GM18867 (cell line): ENCODE data around the gene OR8A1.

ENCODE experiments used
- ATAC-seq: cut with Tn5 transposase; IDR thresholded peaks from one replicate; pipeline ENCODE4 v1.9.1; 2021; ENCODE audit warnings: mild to moderate bottlenecking, moderate library complexity; ENCODE audit not compliant: unreplicated experiment

Gene OR8A1

DNA sequence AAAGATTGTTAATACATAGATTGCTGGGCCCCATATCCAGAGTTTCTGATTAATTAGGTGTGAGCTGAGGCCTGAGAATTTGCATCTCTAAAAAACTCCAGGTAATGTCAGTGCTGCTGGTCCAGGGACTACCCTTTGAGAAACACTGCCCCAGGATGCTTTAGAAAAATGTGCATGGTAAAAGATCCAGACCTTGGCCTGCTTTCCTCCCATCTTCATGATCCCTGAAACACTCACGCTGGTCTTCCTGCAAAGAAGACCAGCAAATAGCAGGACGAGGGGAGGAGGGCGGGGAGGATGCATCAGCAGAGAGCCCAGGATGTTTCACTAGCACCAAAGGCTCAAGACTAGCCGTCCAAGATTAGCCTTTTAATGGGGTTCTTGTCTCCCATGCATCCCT lies at the start of gene OR8A1:
OR8A1 (plus strand) TSS at position 301 of the 400 bp plus-strand sequence. CDS start 123 bp downstream, outside the sequence.
- ATAC-seq, result no peak

GRCh38 chr11:124520550-124520854 lies 49.3 kb upstream of the OR8A1 start:
- no peak for ATAC-seq

DNA sequence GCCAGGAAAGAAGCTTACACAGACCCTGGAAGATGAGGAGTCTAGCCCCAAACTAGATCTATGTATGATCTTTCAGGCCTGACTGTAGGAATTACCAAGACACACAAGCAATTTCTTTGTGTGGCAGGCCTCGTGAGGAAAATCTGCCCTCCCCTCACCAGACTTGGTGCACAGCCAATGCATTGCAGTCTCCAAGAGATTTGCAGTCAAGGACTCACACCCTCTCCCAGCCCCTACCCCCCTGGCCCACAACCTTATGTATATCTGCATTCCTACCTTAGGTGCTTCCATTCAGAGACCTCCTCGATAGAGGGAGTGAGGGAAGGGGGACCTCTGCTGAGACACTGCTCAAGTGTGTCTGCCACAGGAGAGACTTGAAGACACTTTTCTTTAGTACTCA lies 36.2 kb upstream of the OR8A1 start:
- ATAC-seq, result no peak

GRCh38 chr11:124534051-124534450 lies 35.7 kb upstream of the OR8A1 start:
- no peak for ATAC-seq

DNA sequence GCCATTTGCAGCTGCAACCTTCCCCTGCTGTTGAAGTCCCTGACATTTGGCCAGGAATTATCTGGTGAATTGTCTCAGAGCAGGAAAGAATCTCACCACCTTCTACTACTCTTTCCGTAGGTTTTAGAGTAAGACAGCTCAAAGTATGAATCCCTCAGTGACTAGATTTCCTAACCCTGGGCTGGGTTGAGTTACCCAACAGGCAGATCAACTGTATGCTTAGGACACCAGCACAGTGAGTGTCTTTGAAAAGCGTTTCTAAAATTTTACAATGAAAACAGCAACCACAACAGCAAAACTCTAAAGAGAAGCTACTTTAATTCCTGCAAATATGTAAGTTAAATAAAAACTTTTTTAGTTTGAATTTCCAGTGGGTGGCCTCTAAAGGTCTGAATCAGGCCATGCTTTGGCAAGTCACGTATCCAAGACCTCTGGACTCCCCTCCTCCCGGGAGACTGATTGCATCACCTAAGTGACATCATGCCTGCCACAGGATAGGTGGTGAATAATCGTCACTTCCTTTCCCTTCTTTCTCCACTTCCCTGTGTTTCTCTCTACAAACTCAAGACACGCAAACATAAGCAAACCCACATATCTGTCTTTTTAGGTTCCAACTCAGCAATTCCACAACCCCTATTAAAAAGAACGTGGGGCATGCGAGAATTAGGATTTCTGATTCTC lies 34.1 kb upstream of the OR8A1 start:
- ATAC-seq, result no peak

DNA sequence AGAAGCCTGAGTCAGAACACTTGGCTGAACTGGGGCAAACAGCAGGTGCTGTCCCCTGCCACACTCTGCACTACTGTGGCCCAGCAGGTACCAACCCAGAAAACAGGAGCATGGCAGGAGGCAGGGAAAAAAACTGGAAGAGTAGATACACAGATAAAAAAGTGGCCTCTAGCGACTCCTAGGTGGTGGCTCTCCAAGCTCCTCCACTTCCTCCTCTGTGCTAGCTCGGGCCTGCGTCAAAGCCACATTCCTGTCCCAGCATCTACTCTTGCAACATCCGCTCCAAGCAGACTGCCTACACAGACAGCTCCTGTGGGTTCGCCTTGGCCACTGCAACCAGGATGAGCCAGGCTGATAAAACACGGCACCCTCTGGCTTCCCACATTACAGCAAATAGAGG lies 33.3 kb upstream of the OR8A1 start:
- ATAC-seq, result no peak

DNA sequence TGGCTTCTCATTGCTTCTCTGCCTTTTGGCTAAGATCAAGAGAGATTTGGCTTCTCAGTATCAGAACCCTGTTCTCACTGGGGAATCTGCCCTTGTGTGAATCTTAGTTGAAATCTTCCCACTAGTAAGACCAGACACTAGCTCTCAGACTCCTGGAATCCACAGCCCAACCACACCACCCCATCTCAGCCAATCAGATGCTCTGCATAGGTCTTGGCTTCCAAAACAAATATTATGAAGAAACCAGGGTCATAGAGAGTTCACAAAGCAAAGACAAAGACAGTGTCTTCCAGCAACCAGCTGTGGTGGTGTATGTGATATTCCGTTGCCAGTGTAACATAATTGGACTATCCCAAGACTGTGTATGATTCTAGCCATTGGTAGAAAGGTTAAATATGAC lies 31.8 kb upstream of the OR8A1 start:
- ATAC-seq, result no peak

- no peak for ATAC-seq
Measured at GRCh38 chr11:124541204-124541603, 28.6 kb upstream of the OR8A1 start.

GRCh38 chr11:124543145-124543544 lies 26.7 kb upstream of the OR8A1 start:
- ATAC-seq, result no peak

- ATAC-seq, result no peak
Measured at GRCh38 chr11:124543554-124543953, 26.2 kb upstream of the OR8A1 start, which contains the start of gene OR8B12. TSS of gene OR8B12 (minus strand) at chr11:124543654. CDS start at chr11:124543654, 0 bp downstream.

DNA sequence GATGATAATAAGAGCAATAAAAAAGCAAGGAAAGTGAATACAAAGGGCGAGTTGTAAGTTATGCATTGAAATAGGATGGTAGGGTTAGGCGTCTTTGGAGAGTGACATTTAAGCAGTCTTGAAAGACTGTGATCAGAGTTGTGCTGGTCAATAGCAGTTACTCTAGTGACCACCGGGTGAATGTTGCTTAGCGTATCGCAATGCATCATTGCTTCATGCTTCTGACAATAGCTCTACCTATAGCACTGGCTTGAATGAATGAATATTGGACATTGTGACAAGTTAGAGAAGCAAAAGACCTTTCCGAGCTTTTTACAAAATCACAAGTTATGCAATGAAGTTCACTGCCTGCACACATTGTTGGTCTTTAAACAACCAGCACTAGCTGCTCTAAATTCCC lies 18.6 kb upstream of the OR8A1 start:
- ATAC-seq, result no peak

DNA sequence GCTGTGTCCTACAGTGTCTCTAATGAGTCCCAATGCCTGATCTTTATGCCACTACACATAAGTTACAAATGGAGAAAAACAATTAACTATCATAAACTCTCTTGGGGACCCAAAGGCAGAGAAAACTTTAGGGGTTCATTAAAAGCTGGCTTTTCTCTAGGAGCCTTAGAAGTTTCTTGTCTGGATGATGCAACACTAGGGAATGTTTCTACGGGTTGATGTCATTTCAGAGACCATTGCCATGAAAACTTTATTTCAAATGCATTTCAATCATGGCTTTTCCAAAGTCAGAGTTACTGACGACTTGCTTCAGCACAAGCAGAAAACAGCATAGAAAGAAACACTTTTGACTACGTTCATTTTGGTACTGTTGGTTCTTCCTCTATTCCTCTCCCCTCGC lies 17.8 kb upstream of the OR8A1 start:
- no peak for ATAC-seq

DNA sequence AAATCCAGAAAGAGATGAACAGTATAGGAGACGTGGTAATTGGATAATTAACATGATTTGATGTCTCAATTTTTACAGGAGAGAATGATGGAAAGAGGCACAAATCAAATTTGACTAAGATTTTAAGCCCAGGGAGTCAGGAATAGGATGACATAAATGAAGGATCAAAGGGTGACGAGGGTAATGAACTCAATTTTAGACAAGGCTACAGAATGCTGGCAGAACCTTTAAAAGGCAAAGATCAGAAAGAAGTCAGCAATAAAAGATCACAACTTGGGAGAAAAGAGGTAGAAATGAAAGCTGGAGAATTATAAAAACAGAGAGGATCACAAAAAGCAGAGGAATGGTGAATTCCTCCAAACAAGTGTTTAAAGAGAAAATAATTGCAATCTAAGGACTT lies 13.0 kb upstream of the OR8A1 start:
- no peak for ATAC-seq

DNA sequence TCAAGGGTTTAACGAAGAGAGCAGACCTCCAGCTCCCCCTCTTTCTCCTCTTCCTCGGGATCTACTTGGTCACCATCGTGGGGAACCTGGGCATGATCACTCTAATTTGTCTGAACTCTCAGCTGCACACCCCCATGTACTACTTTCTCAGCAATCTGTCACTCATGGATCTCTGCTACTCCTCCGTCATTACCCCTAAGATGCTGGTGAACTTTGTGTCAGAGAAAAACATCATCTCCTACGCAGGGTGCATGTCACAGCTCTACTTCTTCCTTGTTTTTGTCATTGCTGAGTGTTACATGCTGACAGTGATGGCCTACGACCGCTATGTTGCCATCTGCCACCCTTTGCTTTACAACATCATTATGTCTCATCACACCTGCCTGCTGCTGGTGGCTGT lies 363 bp downstream of the OR8A1 start:
- ATAC-seq, result no peak

GRCh38 chr11:124577716-124578427 lies 8.1 kb downstream of the OR8A1 start:
- ATAC-seq, result no peak

DNA sequence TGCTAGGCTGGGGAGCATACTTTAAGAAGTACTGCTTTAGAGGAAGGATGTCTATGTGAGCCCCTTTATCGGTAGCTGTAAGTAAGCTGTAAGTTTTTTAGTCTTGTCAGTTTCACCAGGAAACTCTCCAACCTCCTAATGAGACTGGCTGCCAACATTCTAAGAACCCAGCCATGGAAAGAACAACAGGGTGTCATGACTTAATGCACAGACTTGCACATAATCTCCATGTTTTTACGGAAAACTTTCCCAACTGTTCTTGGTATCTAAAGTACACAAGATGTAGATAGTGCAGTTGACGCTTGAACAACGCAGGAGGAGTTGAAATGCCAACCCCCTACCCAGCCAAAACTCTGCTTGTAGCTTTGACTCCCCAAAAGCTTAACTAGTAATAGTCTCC lies 9.0 kb downstream of the OR8A1 start:
- ATAC-seq, result no peak

GRCh38 chr11:124581817-124582216 lies 12.0 kb downstream of the OR8A1 start:
- no peak for ATAC-seq

DNA sequence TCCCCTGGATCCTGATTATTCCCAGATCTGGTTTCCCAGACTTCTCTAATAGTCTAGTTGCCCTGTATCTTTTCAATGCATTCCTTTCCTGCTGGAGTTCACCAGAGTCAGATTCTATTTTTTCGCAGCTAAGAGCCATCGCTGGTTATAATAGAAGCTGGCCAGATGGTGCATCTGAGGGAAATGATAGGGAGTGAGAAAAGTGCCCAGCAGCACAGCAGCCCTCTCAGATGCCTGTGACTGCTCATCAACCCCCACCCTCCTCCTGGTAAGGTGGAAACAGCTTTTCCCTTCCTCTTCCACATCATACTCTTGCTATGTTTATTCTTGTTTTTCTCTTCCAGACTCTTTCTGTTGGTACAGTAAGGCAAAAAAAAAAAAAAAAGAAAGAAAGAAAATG lies 12.8 kb downstream of the OR8A1 start:
- ATAC-seq, result no peak

- no peak for ATAC-seq
Measured at GRCh38 chr11:124583781-124584180, 14.0 kb downstream of the OR8A1 start.

- no peak for ATAC-seq
Measured at GRCh38 chr11:124584681-124585372, 15.0 kb downstream of the OR8A1 start.

DNA sequence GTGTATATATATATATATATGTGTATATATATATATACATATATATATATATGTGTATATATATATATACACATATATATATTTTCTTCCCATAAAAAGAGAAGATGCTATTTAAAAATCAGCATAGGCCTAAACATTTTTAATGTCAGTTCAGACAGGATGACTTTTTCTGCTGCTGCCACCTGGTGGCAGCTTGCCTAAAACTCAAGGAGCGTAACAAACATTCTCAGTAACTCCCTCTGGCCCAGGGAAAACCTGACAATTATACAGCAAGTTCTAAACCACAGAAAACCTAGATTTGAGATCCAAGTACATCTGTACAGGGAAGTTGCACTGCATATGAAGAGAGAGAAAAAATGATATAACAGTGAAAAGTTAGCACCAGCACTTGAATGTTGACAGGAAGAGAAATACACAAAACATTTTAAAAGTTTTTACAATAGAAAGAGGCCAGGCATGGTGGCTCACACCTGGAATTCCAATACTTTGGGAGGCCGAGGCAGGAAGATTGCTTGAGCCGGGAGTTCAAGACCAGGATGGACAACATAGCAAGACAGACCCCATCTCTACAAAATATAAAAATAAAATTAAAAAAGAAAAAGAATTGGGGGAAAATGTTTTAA lies 16.6 kb downstream of the OR8A1 start:
- peak; percentile 56 for ATAC-seq

DNA sequence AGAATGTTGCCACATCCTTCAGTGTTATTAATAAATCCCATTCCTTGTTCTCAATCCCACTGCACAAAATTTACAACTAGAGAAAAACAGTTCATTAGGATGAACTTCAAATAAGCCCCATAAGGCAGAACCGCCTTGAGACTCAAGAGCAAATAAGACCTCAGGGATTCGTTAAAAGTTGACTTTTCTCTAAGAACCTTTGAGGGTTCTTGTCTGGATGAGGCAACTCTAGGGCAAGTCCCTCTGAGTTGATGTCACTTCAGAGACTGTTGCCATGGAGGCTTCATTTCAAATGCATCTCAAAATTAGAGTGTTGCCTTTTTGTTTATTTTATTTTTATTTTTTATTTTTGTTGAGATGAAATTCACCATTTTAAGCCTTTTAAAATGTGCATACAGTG lies 21.6 kb downstream of the OR8A1 start:
- no peak for ATAC-seq
